ENCODE results near the gene SPSB2. TPM values are rescaled to one million over a fixed set of nuclear protein-coding genes. Genes with fewer than 3 reads are reported as not detected.
"Not testable (repeated sequence)": the region's sequence is repeated elsewhere in the genome, so short reads cannot be mapped to it uniquely, and the experiment has no call there.

Gene SPSB2
- total RNA-seq, 1 donor from 2014 or later = 33.7 TPM

- DNase-seq (ENCODE audit: low spot score) = peak; percentile 73
Measured at GRCh38 chr12:6899837-6900519, 26.9 kb upstream of the SPSB2 start.

- DNase-seq (ENCODE audit: low spot score) = no peak
Measured at GRCh38 chr12:6899427-6899826, 26.3 kb upstream of the SPSB2 start.

- no peak for DNase-seq (ENCODE audit: low spot score)
Measured at GRCh38 chr12:6896846-6897435, 23.8 kb upstream of the SPSB2 start.

- no peak for DNase-seq (ENCODE audit: low spot score)
Measured at GRCh38 chr12:6894321-6894720, 21.2 kb upstream of the SPSB2 start.

GRCh38 chr12:6892683-6893082 lies 19.6 kb upstream of the SPSB2 start:
- DNase-seq (ENCODE audit: low spot score) = not testable (repeated sequence)

- no peak for DNase-seq (ENCODE audit: low spot score)
Measured at GRCh38 chr12:6891646-6892001, 18.5 kb upstream of the SPSB2 start.

- peak; percentile 98 for DNase-seq (ENCODE audit: low spot score)
Measured at GRCh38 chr12:6890789-6891645, 17.9 kb upstream of the SPSB2 start.

GRCh38 chr12:6889775-6890573 lies 16.9 kb upstream of the SPSB2 start:
- DNase-seq (ENCODE audit: low spot score) = not testable (repeated sequence)

GRCh38 chr12:6888794-6889193 lies 15.7 kb upstream of the SPSB2 start:
- DNase-seq (ENCODE audit: low spot score) = not testable (repeated sequence)

GRCh38 chr12:6888360-6888759 lies 15.3 kb upstream of the SPSB2 start:
- DNase-seq (ENCODE audit: low spot score) = no peak

- no peak for DNase-seq (ENCODE audit: low spot score)
Measured at GRCh38 chr12:6887460-6887859, 14.4 kb upstream of the SPSB2 start.

GRCh38 chr12:6886206-6886999 lies 13.3 kb upstream of the SPSB2 start:
- not testable (repeated sequence) for DNase-seq (ENCODE audit: low spot score)

GRCh38 chr12:6884539-6884938 lies 11.4 kb upstream of the SPSB2 start:
- no peak for DNase-seq (ENCODE audit: low spot score)

- DNase-seq (ENCODE audit: low spot score) = no peak
Measured at GRCh38 chr12:6883683-6884082, 10.6 kb upstream of the SPSB2 start.

- no peak for DNase-seq (ENCODE audit: low spot score)
Measured at GRCh38 chr12:6883252-6883651, 10.1 kb upstream of the SPSB2 start.

GRCh38 chr12:6879824-6880223 lies 6.7 kb upstream of the SPSB2 start:
- DNase-seq (ENCODE audit: low spot score) = not testable (repeated sequence)

GRCh38 chr12:6874015-6874368 lies 889 bp upstream of the SPSB2 start:
- not testable (repeated sequence) for DNase-seq (ENCODE audit: low spot score)

- DNase-seq (ENCODE audit: low spot score) = peak; percentile 85
Measured at GRCh38 chr12:6872073-6873048, 742 bp downstream of the SPSB2 start.

- peak; percentile 67 for DNase-seq (ENCODE audit: low spot score)
Measured at GRCh38 chr12:6871052-6871957, 1.8 kb downstream of the SPSB2 start.

Measured in mucosa of gallbladder (tissue), 1 donor.